ENCODE measurements around the gene TTC27.
A peak's percentile ranks its signal among the peaks of the same experiment; 100 is the strongest.

The TTC27 gene

GRCh38 chr2:32758232-32758631 lies 130.4 kb downstream of the TTC27 start:
- no peak for DNase-seq

GRCh38 chr2:32760628-32761027 lies 132.8 kb downstream of the TTC27 start:
- DNase-seq: no peak

- no peak for DNase-seq
Observed at GRCh38 chr2:32768387-32769174, 140.7 kb downstream of the TTC27 start.

- DNase-seq: no peak
Observed at GRCh38 chr2:32770360-32770759, 142.5 kb downstream of the TTC27 start.

GRCh38 chr2:32772638-32773447 lies 145.0 kb downstream of the TTC27 start:
- DNase-seq: peak; percentile 37

- DNase-seq: no peak
Observed at GRCh38 chr2:32773448-32773808, 145.6 kb downstream of the TTC27 start.

- no peak for DNase-seq
Observed at GRCh38 chr2:32775954-32776353, 148.1 kb downstream of the TTC27 start.

GRCh38 chr2:32777714-32778113 lies 149.9 kb downstream of the TTC27 start:
- DNase-seq: no peak

GRCh38 chr2:32780961-32781360 lies 153.1 kb downstream of the TTC27 start:
- DNase-seq: no peak

- no peak for DNase-seq
Observed at GRCh38 chr2:32783469-32783868, 155.6 kb downstream of the TTC27 start.

- DNase-seq: no peak
Observed at GRCh38 chr2:32783933-32784332, 156.1 kb downstream of the TTC27 start.

- DNase-seq: no peak
Observed at GRCh38 chr2:32787207-32787606, 159.4 kb downstream of the TTC27 start.

GRCh38 chr2:32788114-32788513 lies 160.3 kb downstream of the TTC27 start:
- DNase-seq: no peak

- DNase-seq: no peak
Observed at GRCh38 chr2:32792416-32792815, 164.6 kb downstream of the TTC27 start.

GRCh38 chr2:32798829-32799228 lies 171.0 kb downstream of the TTC27 start:
- no peak for DNase-seq

GRCh38 chr2:32801741-32802140 lies 173.9 kb downstream of the TTC27 start:
- no peak for DNase-seq

GRCh38 chr2:32802877-32803276 lies 175.0 kb downstream of the TTC27 start:
- DNase-seq: no peak

GRCh38 chr2:32804205-32804604 lies 176.4 kb downstream of the TTC27 start:
- DNase-seq: no peak

- DNase-seq: no peak
Observed at GRCh38 chr2:32805104-32806095, 177.6 kb downstream of the TTC27 start.

GRCh38 chr2:32806857-32807256 lies 179.0 kb downstream of the TTC27 start:
- peak; percentile 16 for DNase-seq

GRCh38 chr2:32807662-32808061 lies 179.8 kb downstream of the TTC27 start:
- no peak for DNase-seq

- no peak for DNase-seq
Observed at GRCh38 chr2:32810909-32811495, 183.2 kb downstream of the TTC27 start.

GRCh38 chr2:32811696-32812095 lies 183.8 kb downstream of the TTC27 start:
- DNase-seq: no peak

Measured in NCI-H526 treated with DMSO at 0.1 percent for 48 hours (cell line).